Right lung (tissue), 5 donors: ENCODE data around the gene AHCY. TPM values are rescaled to one million over a fixed set of nuclear protein-coding genes. Genes with fewer than 3 reads are reported as not detected.
"Not testable (repeated sequence)": the region's sequence is repeated elsewhere in the genome, so short reads cannot be mapped to it uniquely, and the experiment has no call there.

ENCODE experiments used
- DNase-seq, 2 donors: peaks; one replicate each; pipeline ENCODE4 v3.0.0-alpha.2; 2013
- polyA plus RNA-seq, 5 donors: library from polyadenylated mRNA; unstranded; fragments of 120-200 nt; gene quantifications; one replicate each; pipeline versions ENCODE4 v1.2.1 to v1.2.3, GENCODE V29; 2013; ENCODE audit warnings: inconsistent platforms in 1 of 5, low replicate concordance in 1 of 5; ENCODE audit not compliant: insufficient read length in 5 of 5, insufficient read depth in 1 of 5

AHCY gene
- polyA plus RNA-seq, 5 donors, result 99.0 to 126 (median 110) TPM

GRCh38 chr20:34300256-34300806 is 2.8 kb downstream of the AHCY start:
- no peak for DNase-seq

- no peak for DNase-seq
These were observed 3.4 kb downstream of the AHCY start for GRCh38 chr20:34299556-34300255.

GRCh38 chr20:34298294-34298784 is 4.8 kb downstream of the AHCY start:
- DNase-seq, result not testable (repeated sequence)

DNA sequence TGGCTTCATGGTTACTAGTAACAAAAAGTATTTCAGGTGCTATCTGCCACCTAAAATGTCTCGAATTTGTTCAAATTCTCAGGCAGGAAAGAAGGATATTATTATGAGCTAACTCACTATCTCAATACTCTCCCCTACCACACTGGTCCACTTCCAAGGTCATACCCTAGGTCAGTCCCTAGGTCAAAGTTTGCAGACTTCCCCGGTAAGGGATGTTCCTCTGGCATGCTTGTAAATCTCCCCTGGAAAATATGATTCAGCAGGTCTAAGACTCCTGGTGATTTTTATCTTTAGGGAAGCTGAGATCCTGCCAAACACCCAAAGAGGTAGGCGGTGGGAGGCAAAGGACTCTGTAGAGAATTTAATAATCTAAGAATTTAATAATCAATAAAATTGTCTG is 6.7 kb downstream of the AHCY start:
- DNase-seq, result no peak

GRCh38 chr20:34295284-34295683 is 7.9 kb downstream of the AHCY start:
- DNase-seq, result no peak

DNA sequence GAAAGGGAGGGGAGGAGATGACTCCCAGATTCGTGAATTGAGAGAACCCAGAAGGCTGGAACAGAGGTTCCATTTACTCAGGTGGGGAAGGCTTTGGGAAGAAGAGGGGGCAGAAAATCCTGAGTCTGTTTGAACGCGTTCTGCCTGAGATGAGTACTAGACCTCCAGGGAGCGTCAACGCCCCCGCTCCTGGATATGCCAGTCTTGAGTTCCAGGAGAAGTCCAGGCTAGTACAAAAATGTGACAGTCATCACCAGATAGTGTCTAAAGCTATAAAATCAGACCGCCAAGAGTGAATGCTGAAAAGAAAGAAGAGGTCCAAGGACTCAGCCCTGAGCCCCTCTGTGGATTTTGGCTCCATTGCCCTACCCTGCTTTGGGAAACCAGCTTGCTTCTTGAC is 8.6 kb downstream of the AHCY start:
- DNase-seq, result no peak

GRCh38 chr20:34293589-34293988 is 9.6 kb downstream of the AHCY start:
- DNase-seq, result no peak

DNA sequence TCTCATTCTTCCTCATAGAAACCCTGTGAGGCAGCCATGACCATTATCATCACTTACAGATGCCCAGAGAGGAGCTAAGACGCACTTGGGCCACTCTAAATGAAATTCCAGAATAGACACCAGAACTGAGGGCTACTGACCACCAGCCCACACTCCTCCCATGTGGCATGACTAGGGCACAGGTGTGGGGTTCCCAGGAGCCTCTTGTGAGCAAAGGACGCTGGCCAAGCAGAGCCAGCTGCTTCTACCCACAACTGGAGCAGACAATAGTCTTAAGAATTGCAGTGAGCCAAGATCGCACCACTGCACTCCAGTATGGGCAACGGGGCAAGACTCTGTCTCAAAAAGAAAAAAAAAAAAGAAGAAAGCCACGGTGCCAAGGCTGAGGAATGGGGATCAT is 10.0 kb downstream of the AHCY start:
- no peak for DNase-seq

- no peak for DNase-seq
These were observed 10.7 kb downstream of the AHCY start for GRCh38 chr20:34292496-34292895.

GRCh38 chr20:34290471-34290870 is 12.7 kb downstream of the AHCY start:
- DNase-seq, result no peak

DNA sequence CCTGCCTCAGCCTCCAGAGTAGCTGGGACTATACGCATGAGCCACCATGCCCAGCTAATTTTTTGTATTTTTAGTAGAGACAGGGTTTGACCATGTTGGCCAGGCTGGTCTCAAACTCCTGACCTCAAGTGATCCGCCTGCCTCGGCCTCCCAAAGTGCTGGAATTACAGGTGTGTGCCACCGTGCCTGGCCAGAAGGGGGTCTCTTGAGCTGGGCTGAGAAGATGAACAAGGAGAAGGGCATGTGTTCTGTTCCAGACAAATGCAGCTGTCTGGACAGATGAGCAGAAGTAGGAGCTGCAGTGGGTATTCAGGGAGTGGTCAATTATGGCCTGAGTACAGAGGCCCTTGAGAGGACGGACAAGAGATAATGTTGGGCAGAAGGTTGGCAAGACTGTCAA is 15.7 kb downstream of the AHCY start:
- DNase-seq, result not testable (repeated sequence)

DNA sequence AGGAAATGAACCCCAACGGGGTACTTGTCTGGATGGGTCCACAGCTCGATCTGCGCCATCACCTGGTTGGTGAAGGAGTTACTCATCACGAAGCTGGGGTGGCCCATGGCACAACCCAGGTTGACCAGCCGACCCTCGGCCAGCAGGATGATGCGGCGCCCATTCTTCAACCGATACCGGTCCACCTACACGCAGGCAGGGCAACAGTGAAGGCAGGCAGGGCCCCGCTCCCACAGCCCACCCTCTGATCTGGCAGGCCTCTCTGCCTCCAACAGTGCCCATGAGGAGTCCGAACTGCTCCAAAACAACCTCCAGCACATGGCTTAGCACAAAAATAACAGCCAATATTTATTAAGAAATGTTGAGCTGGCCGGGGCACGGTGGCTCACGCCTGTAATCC is 17.7 kb downstream of the AHCY start:
- DNase-seq, result no peak

DNA sequence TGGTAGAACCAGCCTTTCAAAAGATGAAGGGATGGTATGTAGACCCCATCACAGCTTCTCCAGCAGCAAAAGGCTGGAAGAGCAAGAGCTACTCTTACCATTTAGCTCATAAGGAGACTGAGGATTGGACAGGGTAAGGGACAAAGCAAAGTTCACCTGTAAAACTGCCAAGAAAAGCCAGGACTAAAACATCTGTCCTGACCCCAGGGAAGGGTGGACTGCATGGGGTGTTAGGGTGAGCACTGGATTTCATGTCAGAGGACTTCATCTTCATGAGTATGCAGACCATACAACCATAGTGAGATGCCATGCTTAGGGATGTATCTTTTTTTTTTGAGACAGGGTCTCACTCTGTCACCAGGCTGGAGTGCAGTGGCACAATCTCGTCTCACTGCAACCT is 19.3 kb downstream of the AHCY start:
- DNase-seq, result no peak

GRCh38 chr20:34282041-34282440 is 21.1 kb downstream of the AHCY start:
- no peak for DNase-seq

DNA sequence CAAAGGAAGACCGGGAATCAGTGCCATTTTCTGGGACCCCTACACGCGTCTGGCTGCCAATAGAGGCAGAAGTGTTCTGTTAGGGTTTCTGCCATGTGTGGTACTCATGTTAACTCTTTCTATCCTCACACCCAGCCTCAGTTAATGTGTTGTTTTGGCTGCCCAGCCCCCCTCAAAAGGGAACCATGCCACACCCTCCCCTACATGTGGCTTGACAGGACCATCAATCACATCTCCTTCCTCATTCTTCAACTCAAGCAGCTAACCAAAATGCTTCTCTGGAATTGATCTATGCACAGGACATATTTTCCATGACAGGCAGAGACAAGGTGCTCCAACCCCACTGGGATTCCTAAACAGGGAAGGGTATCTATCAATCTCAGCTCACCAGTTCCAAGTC is 22.0 kb downstream of the AHCY start:
- DNase-seq, result no peak

- no peak for DNase-seq
These were observed 28.5 kb downstream of the AHCY start for GRCh38 chr20:34274694-34275093.

- DNase-seq, result no peak
These were observed 31.2 kb downstream of the AHCY start for GRCh38 chr20:34271956-34272355.

DNA sequence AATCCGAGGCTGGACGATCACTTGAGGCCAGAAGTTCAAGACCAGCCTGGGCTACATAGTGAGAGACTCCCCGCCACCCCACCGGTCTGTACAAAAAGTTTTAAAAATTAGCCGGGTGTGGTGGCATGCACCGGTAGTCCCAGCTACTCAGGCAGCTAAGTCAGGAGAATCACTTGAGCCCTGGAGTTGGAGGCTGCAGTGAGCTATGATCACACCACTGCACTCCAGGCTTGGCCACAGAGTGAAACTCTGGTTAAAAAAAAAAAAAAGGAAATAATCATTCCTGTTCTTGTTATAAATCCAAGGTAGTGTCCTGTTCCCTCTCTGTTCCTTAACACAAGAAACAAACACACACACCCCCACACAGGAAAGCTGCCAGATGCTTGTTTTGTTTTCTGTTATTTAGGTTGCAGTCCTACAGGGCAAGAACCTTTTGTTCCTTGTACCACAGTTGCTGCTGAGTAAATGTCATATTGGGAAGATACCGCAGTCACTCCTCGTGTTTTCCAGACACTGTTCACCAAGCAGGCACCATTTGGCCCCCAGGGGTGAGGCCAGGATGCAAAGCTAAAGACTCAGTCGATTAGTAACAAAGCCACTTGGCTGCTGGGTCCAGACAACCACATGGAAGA is 33.0 kb downstream of the AHCY start:
- no peak for DNase-seq

GRCh38 chr20:34268851-34269636 is 34.1 kb downstream of the AHCY start:
- DNase-seq, result peak in 1 of 2 donors; percentile 23

- DNase-seq, result no peak
These were observed 35.0 kb downstream of the AHCY start for GRCh38 chr20:34268145-34268544.

GRCh38 chr20:34264141-34264540 is 39.0 kb downstream of the AHCY start:
- DNase-seq, result no peak

DNA sequence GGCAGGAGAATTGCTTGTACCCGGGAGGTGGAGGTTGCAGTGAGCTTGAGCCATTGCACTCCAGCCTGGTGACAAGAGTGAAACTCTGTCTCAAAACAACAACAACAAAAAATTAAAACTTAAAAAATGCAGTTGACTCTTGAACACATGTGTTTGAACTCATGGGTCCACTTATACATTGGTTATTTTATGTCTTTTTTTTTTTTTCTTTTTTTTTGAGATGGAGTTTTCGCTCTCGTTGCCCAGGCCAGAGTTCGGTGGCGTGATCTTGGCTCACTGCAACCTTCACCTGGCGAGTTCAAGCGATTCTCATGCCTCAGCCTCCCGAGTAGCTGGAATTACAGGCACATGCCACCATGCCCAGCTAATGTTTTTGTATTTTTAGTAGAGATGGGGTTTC is 39.7 kb downstream of the AHCY start:
- DNase-seq, result not testable (repeated sequence)
